Right lobe of liver (tissue), 6 donors: Measurements from ENCODE around the gene RB1. TPM values are rescaled to one million over a fixed set of nuclear protein-coding genes. Genes with fewer than 3 reads are reported as not detected.
"Not testable (repeated sequence)": the region's sequence is repeated elsewhere in the genome, so short reads cannot be mapped to it uniquely, and the experiment has no call there.

Experiments used
- ATAC-seq, 4 donors: fragments of 200-7000 bp; cut with Tn5 transposase; one replicate each; pipeline ENCODE4 v1.9.1; 2020; ENCODE audit warnings: mild to moderate bottlenecking in 4 of 4, moderate library complexity in 4 of 4
- DNase-seq, 3 donors: peaks; one replicate each; pipeline ENCODE4 v3.0.0-alpha.2; 2020
- H3K27ac ChIP-seq, 3 donors: fragments of 200-600 bp; one replicate each; pipeline ENCODE4 v1.8.0; 2022
- H3K27me3 ChIP-seq, 2 donors: fragments of 200-600 bp; one replicate each; pipeline ENCODE4 v1.8.0; 2022
- H3K36me3 ChIP-seq, 4 donors: fragments of 200-600 bp; sonication (generic) in 1 of 4; one replicate each; pipeline versions ENCODE4 v1.5.1 to v1.8.0; 2017 to 2022; ENCODE audit warnings: control low read depth in 1 of 4
- H3K4me1 ChIP-seq, 4 donors: fragments of 200-600 bp; sonication (generic) in 1 of 4; one replicate each; pipeline versions ENCODE4 v1.5.1 to v1.8.0; 2017 to 2022; ENCODE audit warnings: control low read depth in 1 of 4
- H3K4me3 ChIP-seq, 3 donors: fragments of 200-600 bp; one replicate each; pipeline ENCODE4 v1.8.0; 2022
- H3K9me3 ChIP-seq, 4 donors: fragments of 200-600 bp; sonication (generic) in 1 of 4; one replicate each; pipeline versions ENCODE4 v1.5.1 to v1.8.0; 2017 to 2022; ENCODE audit warnings: control low read depth in 1 of 4
- POLR2A ChIP-seq: fragments of 450-650 bp; IDR thresholded peaks from one replicate; pipeline ENCODE4 v1.6.1; 2017; ENCODE audit warnings: antibody characterized with exemption, mild to moderate bottlenecking
- WGBS: methylation state at CpG from one replicate; pipeline ENCODE4 v1.1.6; 2018; ENCODE audit warnings: low coverage, low lambda C conversion rate; ENCODE audit not compliant: insufficient coverage; ENCODE audit errors: missing lambda C conversion rate; 5-methylcytosine and 5-hydroxymethylcytosine counted together
- intact Hi-C, 2 donors: fragments of 100-400 bp; cut with DNase I; formaldehyde crosslinking; loops; one replicate each; pipeline versions ENCODE4 v1.11.2 to v1.14.1; 2022
- total RNA-seq, 6 experiments: library from RNA; depleted of rRNA in 2 of 6; stranded (reverse); fragments of >200 nt in 2 of 6; fragmentation: NEBNext Ultra II Directional in 3 of 6; extraction: Animal tissue kit (Norgen Biotek cat#: 25700) in 3 of 6; gene quantifications; one replicate each; pipeline versions ENCODE4 v1.1.0 to v1.2.4, GENCODE V29; 2016 to 2023
- TF ChIP-seq, protein P1 (sequence below), 4 donors: fragments of 200-600 bp in 3 of 4; fragments of 450-650 bp in 1 of 4; IDR thresholded peaks; one replicate each; pipeline versions ENCODE4 v1.5.1 to v1.8.0; 2016 to 2022; ENCODE audit warnings: antibody characterized with exemption in 4 of 4, mild to moderate bottlenecking in 2 of 4
- donor health status: DM: no; HTN: yes; CAD: no.
- donor health status: DM: no; HTN: no; CAD: no.
- donor health status: DM: no; HTN: no; CAD: no.
- donor health status: DM: no; HTN: yes; CAD: no.
- donor health status: DM: no; HTN: yes; CAD: no.

RB1 gene
- total RNA-seq, 6 experiments from 2014 or later: 6.2 to 19.4 (median 12.3) TPM

DNA sequence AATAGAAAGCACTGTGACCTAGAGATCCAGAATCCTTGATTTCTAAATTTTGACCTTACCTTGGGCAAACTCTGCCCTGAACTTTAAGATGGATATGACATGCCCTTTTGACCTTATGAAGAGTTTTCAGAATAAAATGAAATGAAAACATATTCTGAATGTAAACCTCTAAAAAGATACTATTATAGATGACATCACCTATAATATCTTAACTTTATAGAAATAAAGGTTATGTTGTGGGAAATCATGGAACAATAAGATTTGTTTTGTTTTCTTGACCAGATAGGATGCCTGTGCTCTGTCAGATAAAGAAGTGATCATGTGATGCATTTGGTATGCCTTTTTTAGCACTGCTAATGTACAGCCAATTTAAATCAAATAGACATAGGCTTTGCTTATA lies 122.5 kb downstream of the RB1 start:
- Histone ChIP-seq H3K27ac (no peak overlapping the region), H3K36me3 (no peaks in the 10 kb centered on the region), H3K9me3 (no peaks in the 10 kb centered on the region), H3K27me3 (no peaks in the 10 kb centered on the region), H3K4me3 (no peak overlapping the region), H3K4me1 (no peaks in the 10 kb centered on the region)
- intact Hi-C loops: no loop called here
- ATAC-seq (no peak), DNase-seq (no peak)
- TF ChIP-seq POLR2A: no peak
- TF ChIP-seq, protein P1, sequence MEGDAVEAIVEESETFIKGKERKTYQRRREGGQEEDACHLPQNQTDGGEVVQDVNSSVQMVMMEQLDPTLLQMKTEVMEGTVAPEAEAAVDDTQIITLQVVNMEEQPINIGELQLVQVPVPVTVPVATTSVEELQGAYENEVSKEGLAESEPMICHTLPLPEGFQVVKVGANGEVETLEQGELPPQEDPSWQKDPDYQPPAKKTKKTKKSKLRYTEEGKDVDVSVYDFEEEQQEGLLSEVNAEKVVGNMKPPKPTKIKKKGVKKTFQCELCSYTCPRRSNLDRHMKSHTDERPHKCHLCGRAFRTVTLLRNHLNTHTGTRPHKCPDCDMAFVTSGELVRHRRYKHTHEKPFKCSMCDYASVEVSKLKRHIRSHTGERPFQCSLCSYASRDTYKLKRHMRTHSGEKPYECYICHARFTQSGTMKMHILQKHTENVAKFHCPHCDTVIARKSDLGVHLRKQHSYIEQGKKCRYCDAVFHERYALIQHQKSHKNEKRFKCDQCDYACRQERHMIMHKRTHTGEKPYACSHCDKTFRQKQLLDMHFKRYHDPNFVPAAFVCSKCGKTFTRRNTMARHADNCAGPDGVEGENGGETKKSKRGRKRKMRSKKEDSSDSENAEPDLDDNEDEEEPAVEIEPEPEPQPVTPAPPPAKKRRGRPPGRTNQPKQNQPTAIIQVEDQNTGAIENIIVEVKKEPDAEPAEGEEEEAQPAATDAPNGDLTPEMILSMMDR (IDR thresholded peaks at IDR 0.05): no peak

DNA sequence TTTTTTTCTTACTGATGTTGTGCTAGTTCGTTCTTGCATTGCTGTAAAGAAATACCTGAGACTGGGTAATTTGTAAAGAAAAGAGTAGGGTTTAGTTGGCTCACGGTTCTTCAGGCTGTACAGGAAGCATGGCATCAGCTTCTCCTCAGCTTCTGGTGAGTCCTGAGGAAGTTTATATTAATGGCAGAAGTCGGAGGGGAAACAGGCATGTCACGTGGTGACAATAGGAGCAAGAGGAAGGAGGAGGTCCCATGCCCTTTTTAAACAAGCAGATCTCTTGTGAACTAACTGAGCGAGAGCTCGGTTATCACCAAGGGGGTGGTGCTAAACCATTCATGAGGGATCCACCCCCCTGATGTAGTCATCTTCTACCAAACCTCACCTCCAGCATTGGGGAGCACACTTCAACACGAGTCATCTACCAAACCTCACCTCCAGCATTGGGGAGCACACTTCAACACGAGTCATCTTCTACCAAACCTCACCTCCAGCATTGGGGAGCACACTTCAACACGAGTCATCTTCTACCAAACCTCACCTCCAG lies 123.3 kb downstream of the RB1 start:
- H3K27ac ChIP-seq, H3K4me1 ChIP-seq, intact Hi-C loops, H3K36me3 ChIP-seq, H3K9me3 ChIP-seq, H3K27me3 ChIP-seq, DNase-seq, H3K4me3 ChIP-seq: not testable (repeated sequence)
- peak in 1 of 4 donors; percentile 30 for ATAC-seq
- WGBS: 67% methylated on average over 6 of the region's 9 CpGs

DNA sequence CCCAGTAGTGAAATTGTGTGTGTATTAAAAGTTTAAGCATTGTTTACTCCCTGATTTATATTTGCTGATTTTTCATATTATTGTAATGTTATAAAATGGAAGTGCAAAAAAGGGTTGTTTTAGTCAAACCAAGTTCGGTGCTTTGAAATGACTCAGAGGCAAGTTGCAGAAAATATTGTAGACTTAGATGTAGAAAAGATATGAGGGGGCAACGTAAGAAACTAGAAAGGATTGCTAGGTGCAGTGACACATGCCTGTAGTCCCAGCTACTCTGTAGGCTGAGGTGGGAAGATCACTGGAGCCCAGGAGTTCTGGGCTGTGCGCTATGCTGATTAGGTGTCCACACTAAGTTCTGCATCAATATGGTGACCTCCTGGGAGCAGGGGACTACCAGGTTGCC lies 125.5 kb downstream of the RB1 start:
- intact Hi-C loops: no loop called here
- 100% methylated on average over 3 of the region's 3 CpGs for WGBS
- H3K27me3 ChIP-seq: no peaks in the 10 kb centered on the region
- H3K36me3 ChIP-seq: no peaks in the 10 kb centered on the region
- no peak for TF ChIP-seq POLR2A
- TF ChIP-seq, protein P1 (IDR thresholded peaks at IDR 0.05): no peak
- no peaks in the 10 kb centered on the region for H3K4me1 ChIP-seq
- H3K4me3 ChIP-seq: no peak overlapping the region
- no peak for ATAC-seq
- H3K9me3 ChIP-seq: no peaks in the 10 kb centered on the region
- H3K27ac ChIP-seq: no peak overlapping the region
- no peak for DNase-seq

DNA sequence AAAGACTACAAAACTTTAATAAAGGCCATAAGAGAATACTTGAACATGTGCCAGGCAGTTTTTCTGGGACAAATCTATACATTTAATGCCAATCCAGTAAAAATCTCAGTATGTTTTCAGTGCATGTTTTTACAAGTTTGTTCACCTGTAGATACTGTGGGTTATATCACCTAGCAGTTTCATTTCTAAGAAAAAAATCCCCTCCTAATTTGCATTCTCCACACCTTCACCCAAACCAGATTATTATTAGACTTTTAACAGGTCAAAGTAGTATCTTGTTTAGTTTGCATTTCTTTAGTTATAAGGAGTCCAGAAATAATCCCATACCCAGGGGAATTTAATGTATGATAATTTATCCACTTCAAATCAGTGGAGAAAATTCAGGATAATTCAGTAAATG lies 126.3 kb downstream of the RB1 start:
- DNase-seq (no peak), ATAC-seq (no peak)
- intact Hi-C loops: no loop called here
- Histone ChIP-seq H3K27ac (no peak overlapping the region), H3K27me3 (no peaks in the 10 kb centered on the region), H3K4me1 (no peaks in the 10 kb centered on the region), H3K36me3 (no peaks in the 10 kb centered on the region), H3K4me3 (no peak overlapping the region), H3K9me3 (no peaks in the 10 kb centered on the region)
- TF ChIP-seq POLR2A: no peak
- TF ChIP-seq, protein P1 (IDR thresholded peaks at IDR 0.05): no peak

DNA sequence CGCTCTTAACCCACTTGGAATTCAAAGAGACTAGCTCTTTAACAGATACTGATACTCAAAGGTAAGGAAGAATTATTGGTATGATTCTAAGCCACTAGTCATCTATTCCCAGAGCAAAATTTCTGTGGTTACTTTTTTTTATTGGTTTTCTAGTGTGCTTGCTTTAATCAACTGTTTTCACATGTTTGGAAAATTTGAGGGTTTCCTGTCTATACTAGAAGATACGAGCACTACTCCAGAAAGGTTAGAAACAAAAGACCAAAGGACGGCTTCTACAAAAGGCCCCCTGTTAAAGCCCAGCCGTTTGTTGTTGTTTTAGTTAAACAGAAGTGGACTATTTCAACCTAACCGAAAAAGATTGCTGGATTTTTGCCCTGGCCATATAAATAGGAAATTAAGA lies 127.9 kb downstream of the RB1 start:
- H3K9me3 ChIP-seq: no peaks in the 10 kb centered on the region
- no peak overlapping the region for H3K4me3 ChIP-seq
- H3K36me3 ChIP-seq: no peaks in the 10 kb centered on the region
- WGBS: 66% methylated on average over 5 of the region's 5 CpGs
- no peaks in the 10 kb centered on the region for H3K4me1 ChIP-seq
- no peaks in the 10 kb centered on the region for H3K27me3 ChIP-seq
- DNase-seq (no peak), ATAC-seq (no peak)
- H3K27ac ChIP-seq: peak overlapping the region in 1 of 3 donors; percentile 34
- TF ChIP-seq POLR2A: no peak
- TF ChIP-seq, protein P1 (IDR thresholded peaks at IDR 0.05): no peak
- intact Hi-C loops: no loop called here
